NCI-H1436 treated with DMSO at 0.1 percent for 48 hours (cell line): ENCODE data around the gene SAA1.
"Not testable (repeated sequence)": the region's sequence is repeated elsewhere in the genome, so short reads cannot be mapped to it uniquely, and the experiment has no call there.

Experiments used
- DNase-seq: peaks from one replicate; lab custom pipeline; 2025; lab: John Stamatoyannopoulos, UW

SAA1 gene

GRCh38 chr11:18259259-18259658 is 6.8 kb upstream of the SAA1 start:
- no peak for DNase-seq

DNA sequence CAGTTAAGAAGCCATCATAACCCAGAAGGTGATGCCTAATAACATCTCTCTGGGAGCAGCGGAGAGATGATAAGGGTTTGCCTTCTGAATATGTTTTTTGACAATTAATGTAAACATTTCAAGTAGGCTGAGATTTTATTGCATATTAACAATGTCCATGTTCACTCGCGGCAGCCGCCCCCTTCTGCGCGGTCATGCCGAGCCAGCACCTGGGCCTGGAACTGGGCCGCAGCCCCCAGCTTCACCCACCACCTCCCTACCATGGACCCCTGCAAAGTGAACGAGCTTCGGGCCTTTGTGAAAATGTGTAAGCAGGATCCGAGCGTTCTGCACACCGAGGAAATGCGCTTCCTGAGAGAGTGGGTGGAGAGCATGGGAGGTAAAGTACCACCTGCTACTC is 4.3 kb upstream of the SAA1 start:
- DNase-seq: no peak

- not testable (repeated sequence) for DNase-seq
Measured at GRCh38 chr11:18262681-18263350, 3.2 kb upstream of the SAA1 start.

DNA sequence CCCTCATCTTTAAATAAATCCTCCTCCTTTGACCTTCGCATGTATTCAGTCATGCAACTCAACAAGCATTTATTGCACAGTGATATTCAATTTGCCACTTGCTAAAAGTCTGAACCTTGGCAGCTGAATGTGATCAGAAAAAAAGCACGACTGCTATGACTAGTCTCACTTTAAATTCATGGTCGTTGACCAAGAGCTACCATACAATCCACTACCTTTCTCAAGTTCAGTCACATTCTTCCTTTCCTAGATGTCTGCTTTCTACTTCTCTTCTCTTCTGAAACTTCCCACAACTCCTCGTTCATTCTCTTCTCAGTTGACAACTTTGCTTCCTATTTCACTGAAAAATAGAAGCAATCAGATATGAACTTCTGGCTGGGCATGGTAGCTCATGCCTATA is 2.0 kb upstream of the SAA1 start:
- no peak for DNase-seq

- no peak for DNase-seq
Measured at GRCh38 chr11:18264677-18265555, 1.1 kb upstream of the SAA1 start.

DNA sequence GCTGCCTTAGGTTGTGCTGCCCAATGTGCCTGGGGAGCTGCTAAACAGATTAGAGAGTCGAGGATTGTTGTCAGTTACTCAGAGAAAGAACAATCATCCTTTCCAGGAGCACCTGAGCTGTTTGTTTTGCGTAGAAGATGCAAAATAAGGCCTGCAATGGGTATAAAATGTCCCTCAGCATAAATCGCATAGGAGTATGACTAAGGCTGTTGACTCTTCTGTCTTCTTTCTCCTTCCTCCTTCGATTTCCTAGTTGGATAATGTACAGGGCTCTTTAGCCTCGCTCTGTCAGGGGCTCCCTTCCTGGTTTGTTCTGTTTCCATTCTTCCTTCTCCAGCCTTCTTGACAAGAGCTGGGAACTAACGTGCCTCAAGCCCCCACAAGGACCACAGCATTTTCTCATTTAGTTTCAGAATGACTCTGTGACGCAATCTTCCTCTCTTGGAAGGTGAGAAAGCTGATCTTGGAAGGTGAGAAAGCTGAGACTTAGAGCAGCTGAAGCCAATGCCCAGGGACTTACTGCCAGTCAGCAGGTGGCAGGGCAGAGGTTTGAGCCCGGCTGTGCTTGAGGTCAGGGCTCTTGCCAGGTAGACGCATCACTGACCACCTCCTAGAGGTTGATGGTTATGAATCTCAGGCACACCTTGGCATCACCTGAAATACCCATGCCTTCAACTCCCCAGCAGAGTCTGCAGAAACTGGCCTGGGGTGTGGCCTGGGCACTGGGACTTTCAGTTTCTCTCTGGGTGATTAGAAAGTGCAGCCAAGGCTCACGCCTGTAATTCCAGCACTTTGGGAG is 1.5 kb downstream of the SAA1 start:
- DNase-seq: not testable (repeated sequence)

DNA sequence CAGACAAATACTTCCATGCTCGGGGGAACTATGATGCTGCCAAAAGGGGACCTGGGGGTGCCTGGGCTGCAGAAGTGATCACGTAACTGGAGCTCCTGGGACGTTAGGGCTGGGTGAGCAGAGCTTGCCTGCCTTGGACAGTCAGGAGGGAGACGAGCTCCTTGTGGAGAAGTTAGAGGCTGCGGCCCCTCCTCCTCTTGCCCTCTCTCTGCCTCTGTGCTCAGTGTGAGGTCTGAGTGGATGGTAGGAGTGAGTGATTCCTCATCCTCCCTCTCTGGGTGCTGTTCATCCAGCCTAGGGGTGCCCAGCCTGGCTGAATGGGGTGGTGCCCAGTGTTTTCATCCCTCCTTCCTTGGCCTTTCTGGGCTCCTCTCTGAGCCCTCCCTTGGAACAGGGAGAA is 3.2 kb downstream of the SAA1 start:
- DNase-seq: not testable (repeated sequence)

DNA sequence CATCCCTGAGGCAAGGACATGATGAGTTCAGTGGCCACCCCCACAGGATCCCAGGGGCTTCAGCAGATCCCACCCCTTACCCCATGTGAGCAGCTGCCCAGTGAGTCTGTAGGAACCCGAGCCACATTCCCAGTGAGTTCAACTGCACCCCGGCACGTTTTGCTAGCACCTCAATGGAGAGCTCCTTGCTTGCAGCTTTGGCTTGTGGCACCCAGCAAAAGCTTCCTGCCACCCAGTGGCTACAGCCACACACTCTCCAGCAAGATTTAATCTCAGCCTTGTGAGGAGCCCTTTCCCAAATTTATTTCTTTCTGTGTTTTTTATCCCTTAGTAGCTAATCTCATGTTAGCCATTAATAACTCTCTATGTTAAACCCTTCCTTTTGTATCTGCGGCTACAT is 4.0 kb downstream of the SAA1 start:
- no peak for DNase-seq

DNA sequence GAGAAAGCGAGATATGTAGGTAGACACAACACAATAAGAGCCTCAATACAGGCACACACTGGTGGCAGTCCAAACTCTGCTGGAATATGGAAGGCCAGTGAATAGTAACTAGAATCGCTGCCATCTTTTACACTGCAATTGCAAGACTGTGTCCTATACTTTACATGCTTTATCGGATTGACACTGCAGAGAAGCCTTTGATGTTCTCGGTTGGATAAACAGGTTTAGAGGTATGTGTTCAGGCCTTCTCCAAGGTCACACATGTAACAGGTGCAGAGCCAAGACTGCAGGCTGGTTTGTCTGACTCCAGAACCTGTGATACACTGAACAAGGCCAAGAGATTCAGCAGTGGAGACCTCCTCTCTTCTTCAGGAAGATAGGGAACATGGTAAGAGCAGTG is 5.1 kb downstream of the SAA1 start:
- DNase-seq: no peak

DNA sequence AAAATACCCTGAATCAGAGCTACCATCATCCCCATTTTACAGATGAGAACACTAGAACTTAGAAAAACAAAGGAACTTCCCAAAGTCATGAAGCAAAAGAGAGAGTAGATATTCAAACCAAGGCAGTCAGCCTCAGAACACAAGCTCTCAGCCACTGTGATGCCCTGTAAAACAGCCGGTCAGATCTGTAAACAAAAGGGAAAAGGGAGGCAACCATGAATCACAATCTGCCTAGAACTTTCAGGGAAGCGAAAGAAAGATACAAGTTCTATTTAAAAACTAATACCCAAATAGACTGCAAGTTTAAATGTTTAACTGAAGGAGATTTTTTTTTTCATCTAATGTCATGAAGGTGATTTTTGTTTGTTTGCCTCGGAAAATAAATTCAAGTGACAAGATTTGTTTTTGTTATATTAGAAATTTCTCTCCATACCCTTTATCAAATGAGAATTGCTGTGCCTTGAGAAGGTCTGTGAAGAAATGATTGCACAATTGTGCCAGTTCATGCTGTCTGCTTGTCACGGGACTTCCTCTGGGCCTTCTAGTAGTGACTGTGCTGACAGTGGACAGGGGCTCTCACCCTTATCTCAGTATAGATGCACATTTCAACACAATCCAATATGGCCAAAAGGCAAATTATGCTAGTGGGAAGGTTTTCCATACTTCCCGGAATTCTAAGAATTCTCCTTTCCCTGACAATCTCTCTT is 11.7 kb downstream of the SAA1 start:
- no peak for DNase-seq

DNA sequence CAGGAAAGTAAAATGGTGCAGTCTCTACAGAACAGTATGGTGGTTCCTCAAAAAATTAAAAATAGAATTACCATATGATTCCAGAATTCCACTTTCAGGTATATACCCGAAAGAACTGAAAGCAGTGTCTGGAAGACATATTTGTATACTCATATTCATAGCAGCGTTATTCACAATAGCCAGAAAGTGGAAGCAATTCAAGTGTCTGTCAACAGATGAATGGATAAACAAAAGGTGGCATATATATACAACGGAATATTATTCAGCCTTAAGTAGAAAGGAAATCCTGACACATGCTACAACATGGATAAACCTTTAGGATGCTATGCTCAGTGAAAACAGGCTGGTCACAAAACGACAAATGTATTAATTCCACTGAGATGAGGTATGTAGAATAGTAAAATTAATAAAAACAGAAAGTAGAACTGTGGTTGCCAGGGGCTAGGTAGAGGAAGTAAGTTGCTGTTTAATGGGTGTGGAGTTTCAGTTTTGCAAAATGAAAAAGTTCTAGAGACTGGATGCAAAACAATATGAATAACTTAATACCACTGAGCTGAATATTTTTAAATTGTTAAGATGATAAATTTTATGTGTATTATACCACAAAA is 14.5 kb downstream of the SAA1 start:
- no peak for DNase-seq

DNA sequence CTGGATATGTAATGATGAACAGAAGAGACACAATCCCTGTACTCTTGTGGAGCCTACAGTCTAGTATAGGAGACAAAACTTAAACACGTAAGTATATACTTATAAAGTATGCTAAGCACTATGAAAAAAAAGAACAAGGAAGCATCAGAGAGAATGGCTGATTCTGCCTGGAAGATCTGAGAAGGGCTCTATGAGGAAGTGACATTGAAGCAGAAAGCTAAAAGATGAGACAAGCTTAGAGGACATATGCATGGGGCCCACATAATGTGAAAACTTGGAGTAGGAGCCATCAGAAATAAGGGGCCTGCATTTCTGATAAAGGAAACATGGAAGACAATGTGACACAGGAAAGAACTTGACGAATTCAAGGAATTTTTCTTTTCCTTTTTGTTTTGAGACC is 16.6 kb downstream of the SAA1 start:
- no peak for DNase-seq

DNA sequence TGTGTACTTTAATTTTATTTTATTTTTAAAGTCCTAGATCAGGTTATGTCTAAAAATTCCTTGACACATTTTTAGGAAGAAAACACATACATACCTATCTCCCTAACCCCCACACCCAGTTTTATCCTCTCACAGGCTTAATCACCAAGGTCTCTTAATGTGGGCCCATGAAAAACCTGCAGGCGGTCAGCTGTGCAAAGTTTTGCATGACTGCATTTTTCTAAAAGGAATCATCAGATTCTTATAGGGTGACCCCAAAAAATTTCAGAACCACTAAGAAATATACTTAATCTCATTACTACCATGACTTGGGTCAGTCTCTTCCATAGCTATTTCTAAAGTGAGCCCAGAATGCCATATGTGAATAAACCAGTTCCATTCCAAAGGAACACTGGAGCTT is 19.8 kb downstream of the SAA1 start:
- DNase-seq: no peak

GRCh38 chr11:18288911-18289310 is 22.8 kb downstream of the SAA1 start:
- DNase-seq: no peak

- no peak for DNase-seq
Measured at GRCh38 chr11:18294862-18295261, 28.8 kb downstream of the SAA1 start.

DNA sequence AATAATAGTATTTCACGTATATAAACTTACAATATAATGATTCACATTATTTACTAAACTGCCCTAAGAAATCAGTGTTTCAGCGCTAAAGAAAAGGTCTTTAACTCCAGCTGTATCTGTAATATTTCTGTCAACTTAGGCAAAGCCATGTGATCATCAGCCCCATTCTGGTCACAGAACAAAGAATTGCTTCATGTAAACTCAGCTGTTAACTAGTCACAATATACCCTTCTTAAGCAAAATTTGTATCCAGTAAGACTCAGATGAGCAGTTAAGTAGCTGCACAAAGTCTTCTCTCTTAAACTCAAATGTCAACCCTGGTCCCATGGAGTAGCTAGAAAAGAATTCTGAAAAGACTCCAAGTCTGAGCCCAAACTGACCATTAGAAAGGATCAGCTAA is 29.3 kb downstream of the SAA1 start:
- no peak for DNase-seq

GRCh38 chr11:18299721-18300120 is 33.7 kb downstream of the SAA1 start:
- DNase-seq: no peak

- no peak for DNase-seq
Measured at GRCh38 chr11:18304745-18305144, 38.7 kb downstream of the SAA1 start.

GRCh38 chr11:18307461-18308139 is 41.5 kb downstream of the SAA1 start:
- DNase-seq: no peak

GRCh38 chr11:18308242-18308641 is 42.2 kb downstream of the SAA1 start:
- DNase-seq: no peak

DNA sequence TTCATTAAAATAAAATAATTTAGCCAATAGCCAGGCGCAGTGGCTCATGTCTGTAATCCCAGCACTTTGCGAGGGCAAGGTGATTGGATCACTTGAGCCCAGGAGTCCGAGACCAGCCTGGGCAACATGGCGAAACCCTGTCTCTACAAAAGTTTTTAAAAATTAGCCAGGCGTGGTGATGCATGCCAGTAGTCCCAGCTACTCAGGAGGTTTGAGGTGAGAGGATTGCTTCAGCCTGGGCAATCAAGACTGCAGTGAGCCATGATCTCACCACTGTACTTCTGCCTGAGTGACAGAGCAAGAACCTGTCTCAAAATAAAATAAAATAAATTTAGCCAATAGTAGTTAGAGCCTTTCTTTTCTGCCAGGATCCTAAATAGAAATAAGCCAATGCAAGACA is 43.6 kb downstream of the SAA1 start:
- no peak for DNase-seq
